Stimulated activated CD4-positive, alpha-beta T cell treated with anti-CD3 and anti-CD28 coated beads, Interleukin-12 subunit alpha, Interleukin-12 subunit beta, amount 100 ng/mL, for 4 hours (primary cell): ENCODE results near the gene POLR3G.

Experiments
- DNase-seq: peaks from one replicate; pipeline ENCODE4 v3.0.0-alpha.2; 2020

The POLR3G gene

DNA sequence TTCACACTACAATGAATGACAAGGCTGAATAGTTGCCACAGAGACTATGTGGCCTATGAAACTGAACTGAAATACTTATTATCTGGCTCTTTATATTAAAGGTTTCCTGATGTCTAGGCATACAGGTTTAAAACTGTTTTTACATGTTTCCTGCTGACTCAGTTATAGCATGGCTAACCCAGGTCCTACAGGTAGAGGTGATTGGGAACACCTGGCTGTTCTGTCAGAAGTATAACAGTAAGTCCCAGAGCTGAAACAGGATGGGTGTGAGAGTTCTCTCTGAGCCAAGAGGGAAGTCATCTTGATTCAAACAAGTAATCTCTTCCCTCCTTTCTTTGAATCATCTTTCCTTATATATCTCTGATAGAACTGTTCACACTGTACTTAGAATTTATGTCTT, 79.0 kb downstream of the POLR3G start:
- no peak for DNase-seq

GRCh38 chr5:90554358-90555006, 79.8 kb downstream of the POLR3G start:
- no peak for DNase-seq

DNA sequence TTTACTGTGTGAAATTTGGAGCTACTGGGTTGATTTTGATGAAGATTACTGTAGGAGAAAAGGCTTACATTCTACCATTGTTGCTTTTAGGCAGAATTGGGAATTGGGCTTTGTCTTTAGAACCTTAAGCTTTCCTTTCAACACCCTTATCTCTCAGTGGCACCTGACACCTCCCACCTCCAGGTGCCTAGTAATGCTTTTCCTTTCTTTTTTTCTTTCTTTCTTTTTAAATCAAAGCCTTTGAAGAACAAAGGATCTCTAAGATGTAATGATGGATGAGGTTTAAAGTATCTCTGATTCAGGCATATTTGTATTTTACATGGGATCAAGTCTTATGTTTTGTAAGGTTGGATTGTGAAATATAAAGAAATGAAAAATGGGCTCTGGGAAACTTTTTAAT, 81.0 kb downstream of the POLR3G start:
- DNase-seq, result no peak

DNA sequence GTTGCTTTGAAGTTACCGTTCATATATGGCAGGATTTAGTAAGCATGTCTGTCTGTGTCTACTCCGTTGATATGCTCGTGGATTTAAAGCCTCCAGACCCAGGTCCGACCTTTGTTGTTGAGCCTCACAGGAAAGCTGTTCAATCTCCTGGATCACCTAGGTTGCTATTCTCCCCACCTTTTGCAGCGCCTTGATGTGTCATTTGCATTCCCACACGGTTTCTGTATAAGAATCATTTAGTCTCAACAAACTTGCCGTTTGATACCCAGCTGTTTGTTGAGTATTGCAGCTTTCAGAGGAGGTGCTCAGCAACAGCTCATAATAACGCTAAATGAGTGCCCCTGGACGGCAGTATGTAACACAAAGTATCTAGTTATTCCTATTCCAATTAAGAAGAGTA, 82.7 kb downstream of the POLR3G start:
- no peak for DNase-seq

GRCh38 chr5:90557871-90558270, 83.2 kb downstream of the POLR3G start:
- DNase-seq, result no peak

GRCh38 chr5:90558344-90559192, 83.9 kb downstream of the POLR3G start, which contains the start of gene ADGRV1:
TSS of gene ADGRV1 (plus strand) at chr5:90558797. CDS start at chr5:90558896, 99 bp downstream.
- DNase-seq, result no peak

GRCh38 chr5:90560771-90561170, 86.1 kb downstream of the POLR3G start:
- DNase-seq, result no peak

GRCh38 chr5:90561766-90562165, 87.1 kb downstream of the POLR3G start:
- DNase-seq, result no peak

- DNase-seq, result no peak
Measured at GRCh38 chr5:90562341-90562740, 87.7 kb downstream of the POLR3G start.

GRCh38 chr5:90563108-90563507, 88.4 kb downstream of the POLR3G start:
- no peak for DNase-seq
